GM12878 (cell line): ENCODE data around the gene PAXX. TPM values are rescaled to one million over a fixed set of nuclear protein-coding genes. Genes with fewer than 3 reads are reported as not detected.

ENCODE experiments used
- ATAC-seq: fragments of 200-7000 bp; cut with Tn5 transposase; 3 replicates; pipeline ENCODE4 v1.9.1; 2020; ENCODE audit warnings: mild to moderate bottlenecking, moderate library complexity
- BruUV-seq: library from RNA; stranded (reverse); fragments of 400-500 nt; replicated peaks from 2 replicates; lab custom pipeline; 2021; lab: Mats Ljungman, UMichigan
- CTCF ChIA-PET: fragments of 300-600 bp; sonication (Branson Sonifier 250); formaldehyde crosslinking; extraction: SDS; loops from one replicate; lab custom pipeline; 2021; ENCODE audit warnings: inconsistent platforms; lab: Yijun Ruan, JAX
- POLR2A ChIA-PET: fragments of 350-600 bp; formaldehyde crosslinking; extraction: SDS; loops from one replicate; lab custom pipeline; 2021; ENCODE audit warnings: inconsistent platforms; lab: Charles Lee
- RAD21 ChIA-PET: fragments of 300-600 bp; sonication (Branson Sonifier 250); formaldehyde crosslinking; loops from one replicate; lab custom pipeline; 2023; ENCODE audit warnings: antibody characterized with exemption; ENCODE audit not compliant: unreplicated experiment; lab: Charles Lee
- SMC1A ChIA-PET: fragments of 300-600 bp; sonication (Branson Sonifier 250); formaldehyde crosslinking; loops from one replicate; lab custom pipeline; 2023; ENCODE audit not compliant: unreplicated experiment, uncharacterized antibody; lab: Charles Lee
- DNase-seq: peaks from one replicate; pipeline ENCODE4 v3.0.0-alpha.2; 2011; ENCODE audit warnings: low read depth, low spot score
- FAIRE-seq: peaks from 3 replicates; lab custom pipeline; 2011; peaks lifted over from hg19 to GRCh38; lab: Jason Lieb, UNC
- H2AFZ ChIP-seq: 2 replicates; pipeline ENCODE4 v1.6.0; 2011; ENCODE audit warnings: low read depth, low read length, control low read depth; ENCODE audit not compliant: control insufficient read depth
- H3K27ac ChIP-seq: 2 replicates; pipeline ENCODE4 v1.5.1; 2011; ENCODE audit warnings: control low read depth; ENCODE audit not compliant: control insufficient read depth, insufficient read depth
- H3K27me3 ChIP-seq, 2 experiments: replicated peaks in 1 of 2; 2 replicates each; pipeline versions ENCODE4 v1.6.0 to v1.6.1; 2011; ENCODE audit warnings: low read length in 1 of 2; ENCODE audit not compliant: control insufficient read depth in 2 of 2, insufficient read depth in 2 of 2
- H3K36me3 ChIP-seq, 2 experiments: 2 replicates each; pipeline ENCODE4 v1.5.1; 2011; ENCODE audit warnings: low read length in 1 of 2; ENCODE audit not compliant: control insufficient read depth in 2 of 2, insufficient read depth in 2 of 2
- H3K4me1 ChIP-seq: 2 replicates; pipeline ENCODE4 v1.6.1; 2011; ENCODE audit warnings: mild to moderate bottlenecking, low read length, moderate library complexity, mixed read lengths; ENCODE audit not compliant: control insufficient read depth, insufficient read depth
- H3K4me2 ChIP-seq: 2 replicates; pipeline ENCODE4 v1.6.0; 2011; ENCODE audit warnings: control low read depth; ENCODE audit not compliant: control insufficient read depth, insufficient read depth
- H3K4me3 ChIP-seq: fragments of 200-600 bp; sonication (generic); 2 replicates; pipeline ENCODE4 v1.5.1; 2016
- H3K79me2 ChIP-seq: 2 replicates; pipeline ENCODE4 v1.6.0; 2011; ENCODE audit warnings: low read length; ENCODE audit not compliant: control insufficient read depth, insufficient read depth
- H3K9ac ChIP-seq: 2 replicates; pipeline ENCODE4 v1.8.0; 2011; ENCODE audit warnings: low read length, control low read depth, mixed read lengths; ENCODE audit not compliant: control insufficient read depth, insufficient read depth
- H3K9me3 ChIP-seq: replicated peaks from 3 replicates; pipeline ENCODE4 v1.5.1; 2011; ENCODE audit warnings: mild to moderate bottlenecking, low read length; ENCODE audit not compliant: control insufficient read depth, insufficient read depth
- H4K20me1 ChIP-seq: 2 replicates; pipeline ENCODE4 v1.6.0; 2011; ENCODE audit not compliant: control insufficient read depth, insufficient read depth
- CBFB ChIP-seq: IDR thresholded peaks from 2 replicates; pipeline ENCODE4 v1.6.1; 2016; ENCODE audit warnings: antibody characterized with exemption, low read depth
- DPF2 ChIP-seq: fragments of 450-650 bp; IDR thresholded peaks from 2 replicates; pipeline ENCODE4 v1.6.1; 2017; ENCODE audit warnings: mild to moderate bottlenecking
- EZH2 ChIP-seq: IDR thresholded peaks from 2 replicates; pipeline ENCODE4 v1.6.1; 2012; ENCODE audit warnings: low read depth, mild to moderate bottlenecking, control low read depth, inconsistent platforms, low read length, borderline replicate concordance; ENCODE audit not compliant: control insufficient read depth
- FOS ChIP-seq: IDR thresholded peaks from 3 replicates; pipeline ENCODE4 v1.6.1; 2011; ENCODE audit warnings: borderline replicate concordance; ENCODE audit not compliant: insufficient read length; ENCODE audit errors: extremely low read depth
- MEF2A ChIP-seq: IDR thresholded peaks from 2 replicates; pipeline ENCODE4 v1.6.1; 2011; ENCODE audit warnings: low read depth, mild to moderate bottlenecking, low read length, moderate library complexity; ENCODE audit not compliant: insufficient read depth
- NFYA ChIP-seq: IDR thresholded peaks from 2 replicates; pipeline ENCODE4 v1.6.1; 2011; ENCODE audit warnings: low read depth, mild to moderate bottlenecking, low read length, improper control_type of control experiment, borderline replicate concordance
- NR2F1 ChIP-seq: fragments of 450-650 bp; conservative IDR thresholded peaks from 2 replicates; pipeline ENCODE4 v1.6.1; 2017; ENCODE audit warnings: mild to moderate bottlenecking
- PAX5 ChIP-seq: IDR thresholded peaks from 2 replicates; pipeline ENCODE4 v1.6.1; 2011; ENCODE audit warnings: low read depth, low read length, borderline replicate concordance
- PML ChIP-seq: IDR thresholded peaks from 2 replicates; pipeline ENCODE4 v1.6.1; 2012; ENCODE audit warnings: low read length, inconsistent platforms
- POU2F2 ChIP-seq: IDR thresholded peaks from 3 replicates; pipeline ENCODE4 v1.6.1; 2011; ENCODE audit warnings: low read depth, mild to moderate bottlenecking, low read length, borderline replicate concordance
- RELB ChIP-seq: fragments of 450-650 bp; IDR thresholded peaks from 2 replicates; pipeline ENCODE4 v1.6.1; 2017; ENCODE audit warnings: low read depth, mild to moderate bottlenecking, moderate library complexity
- SMC3 ChIP-seq: IDR thresholded peaks from 2 replicates; pipeline ENCODE4 v1.6.1; 2011; ENCODE audit warnings: low read length, improper control_type of control experiment, borderline replicate concordance
- SPI1 ChIP-seq: IDR thresholded peaks from 2 replicates; pipeline ENCODE4 v1.6.1; 2011; ENCODE audit warnings: low read depth, mild to moderate bottlenecking, low read length, moderate library complexity, borderline replicate concordance; ENCODE audit not compliant: insufficient read depth
- STAT3 ChIP-seq: IDR thresholded peaks from 2 replicates; pipeline ENCODE4 v1.6.1; 2011; ENCODE audit warnings: low read depth, low read length, improper control_type of control experiment
- TBL1XR1 ChIP-seq: IDR thresholded peaks from 2 replicates; pipeline ENCODE4 v1.6.1; 2012; ENCODE audit warnings: low read depth, low read length, improper control_type of control experiment
- WGBS: methylation state at CpG from one replicate; pipeline ENCODE4 v1.1.6; 2016; ENCODE audit warnings: low lambda C conversion rate; ENCODE audit not compliant: insufficient replicate concordance, insufficient coverage; ENCODE audit errors: missing lambda C conversion rate; 5-methylcytosine and 5-hydroxymethylcytosine counted together
- in situ Hi-C: fragments of 300-500 bp; cut with MboI; formaldehyde crosslinking; loops from 9 replicates; pipeline ENCODE4 v1.14.3; 2018; ENCODE audit warnings: mixed read lengths
- intact Hi-C: fragments of 100-400 bp; cut with micrococcal nuclease; formaldehyde crosslinking; loops from one replicate; pipeline ENCODE4 v1.14.2; 2022; ENCODE audit not compliant: unreplicated experiment
- polyA plus RNA-seq, 11 experiments: library from polyadenylated mRNA; depleted of rRNA in 4 of 11; unstranded in 6 of 11; stranded (reverse) in 5 of 11; fragments of >200 nt; fragmentation: Nextera tagmentation in 4 of 11; fragmentation: Illumina TruSeq in 1 of 11; extraction: Ambion mirVana in 4 of 11; extraction: Trizol in 1 of 11; gene quantifications; 1 replicate in 1 of 11; 2 replicates in 10 of 11; pipeline versions ENCODE4 v1.2.1 to v1.2.3, GENCODE V29; 2011 to 2016; ENCODE audit warnings: inconsistent platforms in 2 of 11, missing spikeins in 2 of 11, low read depth in 1 of 11
- total RNA-seq, 4 experiments: library from RNA; depleted of rRNA in 3 of 4; stranded (reverse); fragments of >200 nt in 3 of 4; fragmentation: Illumina TruSeq in 1 of 4; extraction: Trizol in 1 of 4; gene quantifications; 2 replicates each; pipeline versions ENCODE4 v1.2.1 to v1.2.3, GENCODE V29; 2013 to 2021

The PAXX gene
- total and polyA plus RNA-seq, 10 of the 15 experiments (the other 5 are each of a cell fraction or from before 2014, with no cell fraction given): 0.18 to 60.6 (median 29.5) TPM

- ChIA-PET CTCF (interaction anchor here (1.0 kb wide), 1 partner anchor 82 kb away, joined by 4 read pairs; no protein-coding TSS in a partner anchor), POLR2A (no interaction called here), RAD21 (interaction anchor here (0.6 kb wide), 1 partner anchor 267 kb away, joined by 3 read pairs; no protein-coding TSS in a partner anchor), SMC1A (interaction anchor here (0.6 kb wide), 1 partner anchor 12 kb away, joined by 3 read pairs; no protein-coding TSS in a partner anchor)
- Histone ChIP-seq H3K9ac (no peak overlapping the region), H3K79me2 (no peaks in the 10 kb centered on the region), H3K27me3 (no peaks in the 10 kb centered on the region), H3K9me3 (no peaks in the 10 kb centered on the region), H3K4me3 (no peak overlapping the region), H3K36me3 (no peaks in the 10 kb centered on the region), H2AFZ (no peak overlapping the region), H3K4me2 (no peak overlapping the region), H3K27ac (no peak overlapping the region), H4K20me1 (no peaks in the 10 kb centered on the region), H3K4me1 (peaks cover 6% of the 10 kb centered on the region; the same call in 1 of the 2 replicates)
- 80% methylated on average over 33 of the region's 44 CpGs for WGBS
- TF ChIP-seq SMC3 (no peak), PAX5 (no peak), STAT3 (no peak)
- ATAC-seq (no peak), DNase-seq (no peak), FAIRE-seq (no peak)
- in situ Hi-C loops (no loop called here), intact Hi-C loops (no loop called here)
- no TSS peak for BruUV-seq
Observed at GRCh38 chr9:136952876-136953770, 39.1 kb upstream of the PAXX start.

- no peak overlapping the region for H3K9ac ChIP-seq
- BruUV-seq: no TSS peak
- TF ChIP-seq MEF2A (no peak), CBFB (no peak), PML (no peak), POU2F2 (no peak), SPI1 (no peak), NR2F1 (no peak), TBL1XR1 (no peak), NFYA (no peak), EZH2 (no peak), DPF2 (no peak), RELB (no peak), FOS (no peak), PAX5 (no peak)
Observed at GRCh38 chr9:136953771-136954269, 38.4 kb upstream of the PAXX start.

More at GRCh38 chr9:136953771-136954269, 38.4 kb upstream of the PAXX start:
- H2AFZ ChIP-seq: no peak overlapping the region
- no peak overlapping the region for H3K27ac ChIP-seq
- no peaks in the 10 kb centered on the region for H3K27me3 ChIP-seq
- in situ Hi-C loops (no loop called here), intact Hi-C loops (no loop called here)
- no peaks in the 10 kb centered on the region for H3K79me2 ChIP-seq
- peaks cover 6% of the 10 kb centered on the region; the same call in 1 of the 2 replicates for H3K4me1 ChIP-seq
- POLR2A ChIA-PET: no interaction called here
- FAIRE-seq (no peak), ATAC-seq (no peak), DNase-seq (no peak)
- RAD21 ChIA-PET: no interaction called here
- SMC1A ChIA-PET: no interaction called here
- H3K4me2 ChIP-seq: no peak overlapping the region
- H3K36me3 ChIP-seq: no peaks in the 10 kb centered on the region
- H3K4me3 ChIP-seq: no peak overlapping the region
- no peaks in the 10 kb centered on the region for H3K9me3 ChIP-seq
- CTCF ChIA-PET: interaction anchor here (0.6 kb wide), 1 partner anchor 81 kb away, joined by 4 read pairs; no protein-coding TSS in a partner anchor
- H4K20me1 ChIP-seq: no peaks in the 10 kb centered on the region
- 36% methylated on average over 19 of the region's 19 CpGs for WGBS
